Neural progenitor cell (in vitro differentiated cells): Measurements from ENCODE around the gene CHRNA1.
A peak's percentile ranks its signal among the peaks of the same experiment; 100 is the strongest.

Source experiments
- EZH2 ChIP-seq: fragments of 200-600 bp; sonication (generic); IDR thresholded peaks from 2 replicates; pipeline ENCODE4 v1.6.1; 2017; ENCODE audit warnings: antibody characterized with exemption, mild to moderate bottlenecking, moderate library complexity
- TF ChIP-seq, protein P1 (sequence below): fragments of 200-600 bp; sonication (generic); IDR thresholded peaks from 2 replicates; pipeline ENCODE4 v1.5.1; 2017; ENCODE audit warnings: antibody characterized with exemption, mild to moderate bottlenecking

- TF ChIP-seq, protein P1, sequence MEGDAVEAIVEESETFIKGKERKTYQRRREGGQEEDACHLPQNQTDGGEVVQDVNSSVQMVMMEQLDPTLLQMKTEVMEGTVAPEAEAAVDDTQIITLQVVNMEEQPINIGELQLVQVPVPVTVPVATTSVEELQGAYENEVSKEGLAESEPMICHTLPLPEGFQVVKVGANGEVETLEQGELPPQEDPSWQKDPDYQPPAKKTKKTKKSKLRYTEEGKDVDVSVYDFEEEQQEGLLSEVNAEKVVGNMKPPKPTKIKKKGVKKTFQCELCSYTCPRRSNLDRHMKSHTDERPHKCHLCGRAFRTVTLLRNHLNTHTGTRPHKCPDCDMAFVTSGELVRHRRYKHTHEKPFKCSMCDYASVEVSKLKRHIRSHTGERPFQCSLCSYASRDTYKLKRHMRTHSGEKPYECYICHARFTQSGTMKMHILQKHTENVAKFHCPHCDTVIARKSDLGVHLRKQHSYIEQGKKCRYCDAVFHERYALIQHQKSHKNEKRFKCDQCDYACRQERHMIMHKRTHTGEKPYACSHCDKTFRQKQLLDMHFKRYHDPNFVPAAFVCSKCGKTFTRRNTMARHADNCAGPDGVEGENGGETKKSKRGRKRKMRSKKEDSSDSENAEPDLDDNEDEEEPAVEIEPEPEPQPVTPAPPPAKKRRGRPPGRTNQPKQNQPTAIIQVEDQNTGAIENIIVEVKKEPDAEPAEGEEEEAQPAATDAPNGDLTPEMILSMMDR, result peak; percentile 25
- TF ChIP-seq EZH2, result no peak
Observed at GRCh38 chr2:174705321-174705720, 59.0 kb downstream of the CHRNA1 start.
